H1 (cell line): ENCODE results near the gene ARMH1. TPM values are rescaled to one million over a fixed set of nuclear protein-coding genes. Genes with fewer than 3 reads are reported as not detected.

ENCODE experiments used
- CTCF ChIA-PET: fragments of 300-600 bp; sonication (Branson Sonifier 250); formaldehyde crosslinking; loops from one replicate; lab custom pipeline; 2021; ENCODE audit not compliant: partially characterized antibody; lab: Charles Lee
- POLR2A ChIA-PET: fragments of 300-600 bp; sonication (Branson Sonifier 250); formaldehyde crosslinking; loops from one replicate; lab custom pipeline; 2021; ENCODE audit warnings: inconsistent platforms; ENCODE audit not compliant: partially characterized antibody; lab: Charles Lee
- DNase-seq, 2 experiments: peaks; one replicate each; pipeline versions ENCODE4 v3.0.0 to v3.0.0-alpha.2; 2010 to 2022; ENCODE audit warnings: low spot score in 2 of 2, low read depth in 1 of 2, mixed read lengths in 1 of 2
- FAIRE-seq: peaks from 2 replicates; lab custom pipeline; 2011; peaks lifted over from hg19 to GRCh38; lab: Jason Lieb, UNC
- H2AFZ ChIP-seq: 2 replicates; pipeline ENCODE4 v1.8.1; 2012; ENCODE audit warnings: low read length, inconsistent platforms
- H2AK5ac ChIP-seq: 2 replicates; pipeline ENCODE4 v1.6.1; 2013; ENCODE audit warnings: low read depth, low read length
- H2BK120ac ChIP-seq: replicated peaks from 2 replicates; pipeline ENCODE3; 2013; ENCODE audit warnings: low read depth, low read length, inconsistent platforms
- H2BK12ac ChIP-seq: 2 replicates; pipeline ENCODE4 v1.6.1; 2013; ENCODE audit warnings: low read depth, low read length
- H2BK15ac ChIP-seq: 2 replicates; pipeline ENCODE4 v1.6.1; 2013; ENCODE audit warnings: low read length
- H2BK20ac ChIP-seq: 2 replicates; pipeline ENCODE4 v1.6.1; 2013; ENCODE audit warnings: low read length
- H2BK5ac ChIP-seq: 2 replicates; pipeline ENCODE4 v1.6.1; 2013; ENCODE audit warnings: low read depth, low read length
- H3K14ac ChIP-seq: 2 replicates; pipeline ENCODE4 v1.6.1; 2013; ENCODE audit warnings: inconsistent platforms; ENCODE audit not compliant: insufficient read length
- H3K18ac ChIP-seq: 2 replicates; pipeline ENCODE4 v1.6.1; 2013; ENCODE audit warnings: low read length; ENCODE audit errors: extremely low read depth
- H3K23ac ChIP-seq: 2 replicates; pipeline ENCODE4 v1.6.1; 2013; ENCODE audit warnings: inconsistent platforms; ENCODE audit not compliant: insufficient read length
- H3K23me2 ChIP-seq: 2 replicates; pipeline ENCODE4 v1.6.1; 2013; ENCODE audit warnings: low read depth, low read length
- H3K27ac ChIP-seq: 2 replicates; pipeline ENCODE4 v1.6.1; 2011; ENCODE audit warnings: low read depth, low read length, inconsistent platforms
- H3K27me3 ChIP-seq, 4 experiments: replicated peaks in 1 of 4; 1 replicate in 1 of 4; 2 replicates in 3 of 4; pipeline versions ENCODE4 v1.6.1 to v1.8.1; 2011 to 2013; ENCODE audit warnings: low read length in 3 of 4, mild to moderate bottlenecking in 3 of 4, inconsistent platforms in 2 of 4, mixed read lengths in 2 of 4, moderate library complexity in 1 of 4; ENCODE audit not compliant: control insufficient read depth in 3 of 4, insufficient read depth in 3 of 4; ENCODE audit errors: extremely low read depth in 1 of 4
- H3K36me3 ChIP-seq, 4 experiments: 2 replicates each; pipeline versions ENCODE4 v1.6.1 to v1.8.1; 2011 to 2013; ENCODE audit warnings: mild to moderate bottlenecking in 4 of 4, low read length in 3 of 4, moderate library complexity in 2 of 4, control low read depth in 1 of 4, inconsistent platforms in 1 of 4; ENCODE audit not compliant: insufficient read depth in 4 of 4, control insufficient read depth in 2 of 4
- H3K4ac ChIP-seq: replicated peaks from 2 replicates; pipeline ENCODE3; 2013; ENCODE audit warnings: low read length, low read depth, mixed read lengths, inconsistent platforms; ENCODE audit not compliant: insufficient read length
- H3K4me1 ChIP-seq, 4 experiments: replicated peaks in 1 of 4; 1 replicate in 1 of 4; 2 replicates in 3 of 4; pipeline versions ENCODE4 v1.6.1 to v1.8.1; 2011 to 2013; ENCODE audit warnings: low read length in 3 of 4, inconsistent platforms in 2 of 4, mixed read lengths in 1 of 4; ENCODE audit not compliant: insufficient read depth in 4 of 4, control insufficient read depth in 3 of 4
- H3K4me2 ChIP-seq, 2 experiments: 2 replicates each; pipeline versions ENCODE4 v1.6.1 to v1.8.1; 2011 to 2013; ENCODE audit warnings: low read depth in 2 of 2, low read length in 2 of 2, control low read depth in 1 of 2, inconsistent platforms in 1 of 2, mild to moderate bottlenecking in 1 of 2; ENCODE audit not compliant: insufficient read depth in 1 of 2
- H3K4me3 ChIP-seq, 4 experiments: fragments of 200-600, 300-600 bp in 1 of 4; sonication (generic), shearing (Covaris generic), sonication (Bioruptor Twin) in 1 of 4; 2 replicates each; pipeline versions ENCODE4 v1.5.1 to v1.8.1; 2011 to 2016; ENCODE audit warnings: low read length in 4 of 4, low read depth in 3 of 4, control low read depth in 2 of 4, inconsistent platforms in 2 of 4, mild to moderate bottlenecking in 2 of 4, mixed read lengths in 1 of 4, moderate library complexity in 1 of 4; ENCODE audit not compliant: insufficient read depth in 2 of 4; ENCODE audit errors: extremely low read depth in 1 of 4
- H3K56ac ChIP-seq: replicated peaks from 2 replicates; pipeline ENCODE3; 2013; ENCODE audit warnings: low read depth, mild to moderate bottlenecking, mixed read lengths, low read length, inconsistent platforms; ENCODE audit not compliant: insufficient read length
- H3K79me1 ChIP-seq: 2 replicates; pipeline ENCODE4 v1.6.1; 2013; ENCODE audit warnings: low read depth, low read length, control low read depth
- H3K79me2 ChIP-seq, 2 experiments: 2 replicates each; pipeline versions ENCODE4 v1.6.1 to v1.8.1; 2012 to 2013; ENCODE audit warnings: low read length in 2 of 2, mild to moderate bottlenecking in 2 of 2, inconsistent platforms in 1 of 2; ENCODE audit not compliant: insufficient read depth in 2 of 2, control insufficient read depth in 1 of 2
- H3K9ac ChIP-seq, 4 experiments: replicated peaks in 1 of 4; 1 replicate in 1 of 4; 2 replicates in 3 of 4; pipeline versions ENCODE4 v1.6.1 to v1.8.1; 2011 to 2013; ENCODE audit warnings: low read depth in 3 of 4, low read length in 3 of 4, control low read depth in 2 of 4, mild to moderate bottlenecking in 2 of 4, moderate library complexity in 2 of 4, inconsistent platforms in 1 of 4; ENCODE audit errors: extremely low read depth in 1 of 4
- H3K9me3 ChIP-seq, 2 experiments: 2 replicates each; pipeline versions ENCODE4 v1.6.1 to v1.8.1; 2012 to 2013; ENCODE audit warnings: mild to moderate bottlenecking in 2 of 2, moderate library complexity in 2 of 2, control low read depth in 1 of 2, inconsistent platforms in 1 of 2, low read depth in 1 of 2, low read length in 1 of 2, mixed read lengths in 1 of 2; ENCODE audit not compliant: insufficient read depth in 2 of 2
- H4K20me1 ChIP-seq, 2 experiments: replicated peaks in 1 of 2; 2 replicates each; pipeline versions ENCODE3 to v1.8.1; 2011 to 2013; ENCODE audit warnings: inconsistent platforms in 2 of 2, low read length in 2 of 2, mild to moderate bottlenecking in 1 of 2; ENCODE audit not compliant: insufficient read depth in 2 of 2, control insufficient read depth in 1 of 2
- H4K5ac ChIP-seq: 2 replicates; pipeline ENCODE4 v1.6.1; 2013; ENCODE audit warnings: low read length, low read depth, mixed read lengths, inconsistent platforms; ENCODE audit not compliant: insufficient read length
- H4K8ac ChIP-seq: 2 replicates; pipeline ENCODE4 v1.8.0; 2013; ENCODE audit warnings: mild to moderate bottlenecking, moderate library complexity, low read length, inconsistent platforms; ENCODE audit not compliant: insufficient read depth; ENCODE audit errors: extremely low read depth
- H4K91ac ChIP-seq: replicated peaks from 2 replicates; pipeline ENCODE3; 2013; ENCODE audit warnings: low read length, mixed read lengths, inconsistent platforms; ENCODE audit not compliant: insufficient read length
- BACH1 ChIP-seq: IDR thresholded peaks from 2 replicates; pipeline ENCODE4 v1.6.1; 2012; ENCODE audit warnings: low read length, improper control_type of control experiment
- HDAC6 ChIP-seq: IDR thresholded peaks from one replicate; pipeline ENCODE4 v1.7.1; 2012; ENCODE audit warnings: low read depth, mild to moderate bottlenecking, inconsistent platforms, low read length, moderate library complexity
- WGBS, 2 experiments: shearing (Covaris generic) in 1 of 2; methylation state at CpG; one replicate each; pipeline versions ENCODE4 v1.1.6 to v1.1.7; 2013 to 2015; ENCODE audit warnings: low lambda C conversion rate in 2 of 2, mixed read lengths in 2 of 2, inconsistent platforms in 1 of 2, low coverage in 1 of 2, missing lambda C conversion rate in 1 of 2; ENCODE audit not compliant: insufficient replicate concordance in 2 of 2, insufficient coverage in 1 of 2, insufficient read length in 1 of 2; ENCODE audit errors: extremely low coverage in 1 of 2, missing lambda C conversion rate in 1 of 2; 5-methylcytosine and 5-hydroxymethylcytosine counted together
- polyA plus RNA-seq, 7 experiments: library from polyadenylated mRNA; depleted of rRNA in 3 of 7; stranded (reverse) in 5 of 7; unstranded in 2 of 7; fragments of >200 nt in 5 of 7; fragments of 200-250 nt in 2 of 7; gene quantifications; 1 replicate in 5 of 7; 2 replicates in 1 of 7; 4 replicates in 1 of 7; pipeline versions ENCODE4 v1.2.1 to v1.2.3, GENCODE V29; 2011 to 2013; ENCODE audit warnings: missing spikeins in 2 of 7, mixed read lengths in 2 of 7
- total RNA-seq: library from RNA; stranded (reverse); fragmentation: NEBNext Ultra II Directional; extraction: Animal tissue kit (Norgen Biotek cat#: 25700); gene quantifications from 2 replicates; pipeline ENCODE4 v1.2.1, GENCODE V29; 2021

ARMH1 gene
- total and polyA plus RNA-seq, 2 of the 8 experiments (the other 6 are each of a cell fraction or from before 2014, with no cell fraction given), result 0.82 to 0.85 TPM

DNA sequence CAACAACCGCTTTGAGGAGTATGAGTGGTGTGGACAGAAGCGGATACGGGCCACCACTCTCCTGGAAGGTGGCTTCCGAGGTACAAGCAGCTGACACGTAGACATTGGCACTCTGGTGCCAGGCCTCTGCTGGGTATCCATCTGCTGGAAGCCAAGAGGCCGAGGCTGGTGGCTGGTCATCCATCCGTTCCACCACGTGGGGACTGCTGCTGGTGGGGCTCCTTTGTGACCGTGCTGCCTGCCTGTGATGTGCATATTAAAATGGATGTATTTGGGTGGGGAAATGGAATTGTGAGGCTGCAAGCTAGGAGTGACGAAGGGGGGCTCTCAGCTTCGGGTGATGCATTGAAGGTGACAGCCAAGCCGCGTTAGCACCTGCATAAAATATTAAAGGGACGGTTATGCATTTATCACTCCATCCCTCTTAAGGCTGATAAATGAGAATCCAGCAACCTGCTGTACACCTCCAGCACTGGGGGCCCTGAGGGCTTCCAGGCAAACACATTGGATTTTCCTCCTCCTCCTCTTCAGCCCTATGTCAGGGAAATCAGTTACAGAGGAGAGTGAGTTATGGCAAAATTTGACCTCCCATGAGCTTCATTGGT lies 38.3 kb upstream of the ARMH1 start:
- CTCF ChIA-PET, result interaction anchor here (0.6 to 15.0 kb wide), 7 partner anchors 13 to 381 kb away, joined by 3 to 197 read pairs (median 3); no protein-coding TSS in a partner anchor
- H4K20me1 ChIP-seq, result peaks cover 8 to 10% of the 10 kb centered on the region in 2 experiments

More for the DNA sequence above, 38.3 kb upstream of the ARMH1 start:
- Histone ChIP-seq H2BK120ac (no peak overlapping the region), H2AFZ (no peak overlapping the region), H2BK20ac (no peak overlapping the region), H4K5ac (no peak overlapping the region), H4K91ac (no peak overlapping the region), H3K4me3 (no peak overlapping the region), H3K4me1 (peaks cover 0 to 8% (median 3%) of the 10 kb centered on the region in 4 experiments; a peak in 6 of 7 replicates), H3K9me3 (no peaks in the 10 kb centered on the region), H4K8ac (peak overlapping the region; percentile 38; the same call in 1 of the 2 replicates), H3K36me3 (peaks cover 35 to 77% (median 60%) of the 10 kb centered on the region in 4 experiments), H3K4me2 (no peak overlapping the region), H3K27me3 (no peaks in the 10 kb centered on the region), H3K56ac (no peak overlapping the region), H2BK12ac (no peak overlapping the region), H2BK15ac (no peak overlapping the region), H3K18ac (no peak overlapping the region), H3K27ac (no peak overlapping the region), H3K23me2 (no peaks in the 10 kb centered on the region; the same call in 1 of the 2 replicates), H3K14ac (no peak overlapping the region), H2BK5ac (no peak overlapping the region), H3K9ac (no peak overlapping the region), H2AK5ac (no peak overlapping the region), H3K79me1 (peaks cover 16% of the 10 kb centered on the region), H3K79me2 (peaks cover 3 to 26% of the 10 kb centered on the region in 2 experiments; a peak in 3 of 4 replicates), H3K23ac (no peak overlapping the region), H3K4ac (no peak overlapping the region)
- WGBS, 2 experiments, result 94% methylated on average over 14 of the region's 14 CpGs; no CpG with 5 or more reads in 1 of the 2 experiments
- no peak for TF ChIP-seq BACH1
- TF ChIP-seq HDAC6, result no peak
- POLR2A ChIA-PET, result interaction anchor here (0.7 to 30.8 kb wide), 7 partner anchors 6 to 420 kb away, joined by 3 to 633 read pairs (median 4); no protein-coding TSS in a partner anchor
- no peak for DNase-seq
- FAIRE-seq, result no peak
